GM21528 (cell line): ENCODE results near the gene TMEM11.
A peak's percentile ranks its signal among the peaks of the same experiment; 100 is the strongest.
"Not testable (repeated sequence)": the region's sequence is repeated elsewhere in the genome, so short reads cannot be mapped to it uniquely, and the experiment has no call there.

ENCODE experiments used
- ATAC-seq: cut with Tn5 transposase; IDR thresholded peaks from one replicate; pipeline ENCODE4 v1.9.1; 2021; ENCODE audit warnings: mild to moderate bottlenecking, moderate library complexity; ENCODE audit not compliant: unreplicated experiment, low FRiP score

The TMEM11 gene

GRCh38 chr17:21242780-21243515 is 29.0 kb upstream of the TMEM11 start:
- ATAC-seq = no peak

- no peak for ATAC-seq
Measured at GRCh38 chr17:21242026-21242697, 28.2 kb upstream of the TMEM11 start.

DNA sequence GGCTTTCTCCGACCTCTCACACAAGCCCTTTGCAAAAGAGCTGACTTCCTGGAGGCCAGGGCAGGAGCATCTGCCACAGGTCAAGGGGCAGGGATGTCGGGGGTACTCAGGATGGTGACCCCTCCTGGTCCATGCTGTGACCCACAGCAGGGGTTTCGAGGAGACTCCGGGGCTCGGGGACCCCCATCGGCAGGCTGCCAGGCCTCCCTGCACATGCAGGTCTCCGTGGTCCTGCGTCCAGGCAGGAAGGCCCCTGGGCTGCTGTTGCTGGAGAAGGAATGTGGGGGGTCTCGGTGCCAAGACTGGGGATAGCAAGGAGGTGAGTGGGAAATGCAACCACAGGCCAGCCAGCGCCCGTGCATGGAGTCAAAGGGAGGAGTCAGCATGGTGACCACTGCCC is 27.6 kb upstream of the TMEM11 start:
- ATAC-seq = no peak

DNA sequence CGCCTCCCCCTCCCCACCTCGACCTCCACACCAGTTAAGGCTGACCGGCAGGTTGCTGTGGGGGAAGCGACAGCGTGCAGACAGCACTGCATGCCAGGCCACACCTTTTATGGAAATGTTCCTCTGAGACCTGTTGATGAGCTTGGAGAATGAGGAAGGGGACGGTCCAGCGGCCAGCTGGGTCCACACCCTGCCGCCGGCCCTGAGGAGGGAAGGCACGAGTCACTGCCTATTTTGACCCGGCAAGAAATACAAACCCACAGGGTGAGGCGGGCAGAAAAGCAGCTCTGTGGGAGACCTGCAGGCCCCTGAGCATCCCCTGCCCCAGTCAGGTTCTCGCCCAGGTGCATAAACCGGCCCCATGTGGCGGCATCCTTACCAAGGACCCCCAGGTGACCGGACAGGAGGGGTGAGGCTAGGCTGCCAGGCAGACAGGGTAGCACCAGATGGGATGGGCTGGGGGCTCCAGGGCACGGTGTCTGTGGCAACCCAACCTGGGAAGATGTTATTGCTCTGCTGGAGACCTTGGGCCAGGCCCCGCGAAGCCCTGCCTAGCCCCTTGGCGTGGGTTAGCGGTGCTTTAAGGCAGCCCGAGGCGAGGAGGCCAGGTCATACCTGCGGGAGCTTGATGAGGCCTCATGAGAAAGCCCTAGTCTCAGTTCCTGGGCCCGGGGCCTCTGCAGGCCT is 26.6 kb upstream of the TMEM11 start:
- ATAC-seq = no peak

GRCh38 chr17:21239680-21240368 is 25.9 kb upstream of the TMEM11 start:
- no peak for ATAC-seq

GRCh38 chr17:21235921-21236320 is 22.0 kb upstream of the TMEM11 start:
- no peak for ATAC-seq

- ATAC-seq = no peak
Measured at GRCh38 chr17:21233581-21234347, 19.8 kb upstream of the TMEM11 start.

- no peak for ATAC-seq
Measured at GRCh38 chr17:21232033-21232749, 18.2 kb upstream of the TMEM11 start.

DNA sequence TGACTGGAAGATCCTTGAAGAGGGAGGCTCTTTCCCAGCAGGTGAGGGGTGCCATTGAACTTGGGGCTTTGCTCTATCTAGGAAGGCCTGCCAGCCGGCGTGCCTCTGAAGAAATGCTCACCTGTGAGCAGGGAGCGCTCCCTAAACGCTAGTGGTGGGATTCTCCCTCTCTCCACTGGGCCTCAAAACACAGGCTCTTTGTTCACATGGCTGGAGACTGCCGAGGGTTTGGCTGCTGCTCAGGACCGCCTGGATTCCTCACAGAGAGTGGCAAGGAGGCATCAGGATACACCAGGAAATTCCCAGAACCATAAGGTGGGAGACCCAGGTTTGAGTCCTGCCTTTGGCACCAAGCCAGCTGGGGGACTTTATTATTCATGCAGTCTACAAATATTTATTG is 17.6 kb upstream of the TMEM11 start:
- ATAC-seq = no peak

GRCh38 chr17:21228845-21229244 is 14.9 kb upstream of the TMEM11 start:
- ATAC-seq = no peak

GRCh38 chr17:21228111-21228510 is 14.2 kb upstream of the TMEM11 start:
- ATAC-seq = no peak

GRCh38 chr17:21227277-21227676 is 13.3 kb upstream of the TMEM11 start:
- not testable (repeated sequence) for ATAC-seq

GRCh38 chr17:21223086-21223485 is 9.1 kb upstream of the TMEM11 start:
- no peak for ATAC-seq

GRCh38 chr17:21218831-21219380 is 4.9 kb upstream of the TMEM11 start:
- no peak for ATAC-seq

- ATAC-seq = no peak
Measured at GRCh38 chr17:21218101-21218500, 4.1 kb upstream of the TMEM11 start.

GRCh38 chr17:21217346-21217745 is 3.4 kb upstream of the TMEM11 start:
- no peak for ATAC-seq

- no peak for ATAC-seq
Measured at GRCh38 chr17:21215935-21216334, 2.0 kb upstream of the TMEM11 start.

GRCh38 chr17:21214777-21215541 is 998 bp upstream of the TMEM11 start:
- peak; percentile 25 for ATAC-seq

DNA sequence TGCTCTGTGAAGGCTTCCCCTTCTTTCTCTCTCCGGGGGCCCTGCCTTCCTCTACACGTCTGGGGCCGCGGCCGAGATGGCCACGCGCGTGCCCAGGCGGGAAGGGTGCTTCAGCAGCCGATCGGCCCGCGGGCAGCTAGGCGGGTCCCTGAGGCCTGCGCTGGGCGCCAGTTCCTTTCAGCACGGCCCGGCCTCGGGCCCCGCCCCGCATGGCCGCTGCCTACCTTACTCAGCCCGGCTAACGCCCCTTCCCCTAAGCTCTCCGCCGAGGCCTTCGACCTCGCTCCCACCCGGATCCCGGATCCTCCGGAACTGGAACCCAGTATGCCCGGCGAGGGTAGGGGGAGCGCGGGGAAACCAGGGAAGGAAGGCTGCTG is 335 bp downstream of the TMEM11 start:
- peak; percentile 27 for ATAC-seq
